PC-9 (cell line): Measurements from ENCODE around the gene TOX2.

Experiments
- EZH2 ChIP-seq: fragments of 200-600 bp; sonication (generic); IDR thresholded peaks from 2 replicates; pipeline ENCODE4 v1.8.0; 2017; ENCODE audit warnings: antibody characterized with exemption, low read depth
- TF ChIP-seq, protein P1 (sequence below): fragments of 200-600 bp; sonication (generic); conservative IDR thresholded peaks from 2 replicates; pipeline ENCODE4 v1.6.1; 2017; ENCODE audit warnings: mixed run types, antibody characterized with exemption, mild to moderate bottlenecking, moderate library complexity

DNA sequence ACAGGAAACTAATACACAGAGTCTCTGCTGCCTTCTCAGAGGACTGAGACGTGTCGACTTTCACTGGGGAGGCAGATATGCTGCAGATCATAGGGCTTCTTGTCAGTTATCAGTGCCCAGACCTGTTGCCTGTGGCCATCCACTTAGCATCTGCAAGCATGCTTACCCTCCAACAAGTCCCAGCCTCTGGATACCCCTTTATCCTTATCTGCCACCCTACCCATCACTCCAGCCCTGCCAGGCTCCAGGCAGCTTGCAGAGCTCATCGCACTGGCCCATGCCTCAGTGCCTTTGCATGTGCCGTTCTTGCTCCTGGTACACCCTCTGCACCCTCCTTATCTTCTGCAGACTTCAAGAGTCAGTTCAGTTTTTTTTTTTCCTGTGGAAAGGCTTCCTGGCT, 119.2 kb downstream of the TOX2 start:
- TF ChIP-seq, protein P1, sequence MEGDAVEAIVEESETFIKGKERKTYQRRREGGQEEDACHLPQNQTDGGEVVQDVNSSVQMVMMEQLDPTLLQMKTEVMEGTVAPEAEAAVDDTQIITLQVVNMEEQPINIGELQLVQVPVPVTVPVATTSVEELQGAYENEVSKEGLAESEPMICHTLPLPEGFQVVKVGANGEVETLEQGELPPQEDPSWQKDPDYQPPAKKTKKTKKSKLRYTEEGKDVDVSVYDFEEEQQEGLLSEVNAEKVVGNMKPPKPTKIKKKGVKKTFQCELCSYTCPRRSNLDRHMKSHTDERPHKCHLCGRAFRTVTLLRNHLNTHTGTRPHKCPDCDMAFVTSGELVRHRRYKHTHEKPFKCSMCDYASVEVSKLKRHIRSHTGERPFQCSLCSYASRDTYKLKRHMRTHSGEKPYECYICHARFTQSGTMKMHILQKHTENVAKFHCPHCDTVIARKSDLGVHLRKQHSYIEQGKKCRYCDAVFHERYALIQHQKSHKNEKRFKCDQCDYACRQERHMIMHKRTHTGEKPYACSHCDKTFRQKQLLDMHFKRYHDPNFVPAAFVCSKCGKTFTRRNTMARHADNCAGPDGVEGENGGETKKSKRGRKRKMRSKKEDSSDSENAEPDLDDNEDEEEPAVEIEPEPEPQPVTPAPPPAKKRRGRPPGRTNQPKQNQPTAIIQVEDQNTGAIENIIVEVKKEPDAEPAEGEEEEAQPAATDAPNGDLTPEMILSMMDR = no peak
- TF ChIP-seq EZH2 = no peak
